IMR-90 (cell line): ENCODE results near the gene UBE2M. TPM values are rescaled to one million over a fixed set of nuclear protein-coding genes. Genes with fewer than 3 reads are reported as not detected.

Experiments
- ATAC-seq: fragments of 200-7000 bp; cut with Tn5 transposase; 2 replicates; pipeline ENCODE4 v1.9.1; 2020; ENCODE audit warnings: low read depth, mild to moderate bottlenecking, moderate library complexity
- BruUV-seq: library from RNA; stranded (reverse); fragments of 400-500 nt; replicated peaks from 2 replicates; lab custom pipeline; 2021; lab: Mats Ljungman, UMichigan
- CTCF ChIA-PET: fragments of 300-600 bp; formaldehyde crosslinking; extraction: SDS; loops from one replicate; lab custom pipeline; 2021; ENCODE audit warnings: antibody characterized with exemption; lab: Yijun Ruan, JAX
- POLR2A ChIA-PET: fragments of 300-600 bp; sonication (Branson Sonifier 250); formaldehyde crosslinking; loops from one replicate; lab custom pipeline; 2022; ENCODE audit warnings: antibody characterized with exemption; ENCODE audit not compliant: unreplicated experiment; lab: Charles Lee
- DNase-seq: peaks from one replicate; pipeline ENCODE4 v3.0.0; 2013
- H2AFZ ChIP-seq: replicated peaks from 2 replicates; pipeline ENCODE3; 2013; ENCODE audit warnings: low read length, mild to moderate bottlenecking; ENCODE audit not compliant: poor library complexity
- H2AK5ac ChIP-seq: 2 replicates; pipeline ENCODE4 v1.6.1; 2013; ENCODE audit warnings: low read depth, low read length, inconsistent platforms
- H2AK9ac ChIP-seq: replicated peaks from 2 replicates; pipeline ENCODE3; 2013; ENCODE audit warnings: mild to moderate bottlenecking, low read depth, low read length, moderate library complexity; ENCODE audit not compliant: poor library complexity
- H2BK120ac ChIP-seq: 2 replicates; pipeline ENCODE4 v1.6.1; 2013; ENCODE audit warnings: low read depth, low read length, inconsistent platforms
- H2BK15ac ChIP-seq: 3 replicates; pipeline ENCODE4 v1.6.1; 2013; ENCODE audit warnings: low read depth, low read length, inconsistent platforms
- H2BK20ac ChIP-seq: 2 replicates; pipeline ENCODE4 v1.6.1; 2013; ENCODE audit warnings: low read depth, mild to moderate bottlenecking, inconsistent platforms, low read length, moderate library complexity
- H2BK5ac ChIP-seq: 2 replicates; pipeline ENCODE4 v1.6.1; 2013; ENCODE audit warnings: mild to moderate bottlenecking, low read depth, low read length, inconsistent platforms; ENCODE audit not compliant: poor library complexity, severe bottlenecking
- H3K14ac ChIP-seq: replicated peaks from 2 replicates; pipeline ENCODE4 v1.6.1; 2013; ENCODE audit warnings: low read depth, low read length, inconsistent platforms
- H3K18ac ChIP-seq: 2 replicates; pipeline ENCODE4 v1.6.1; 2013; ENCODE audit warnings: low read depth, low read length, control low read depth
- H3K23ac ChIP-seq: 2 replicates; pipeline ENCODE4 v1.6.1; 2013; ENCODE audit warnings: low read depth, low read length, inconsistent platforms
- H3K27ac ChIP-seq: 2 replicates; pipeline ENCODE4 v1.5.1; 2013; ENCODE audit warnings: mild to moderate bottlenecking, control low read depth, low read length; ENCODE audit not compliant: insufficient read depth
- H3K27me3 ChIP-seq: 2 replicates; pipeline ENCODE4 v1.6.1; 2013; ENCODE audit warnings: low read length; ENCODE audit not compliant: control insufficient read depth, insufficient read depth
- H3K36me3 ChIP-seq: 2 replicates; pipeline ENCODE4 v1.6.1; 2013; ENCODE audit warnings: low read length, mixed read lengths; ENCODE audit not compliant: control insufficient read depth, insufficient read depth
- H3K4ac ChIP-seq: 2 replicates; pipeline ENCODE4 v1.6.1; 2013; ENCODE audit warnings: low read depth, low read length, inconsistent platforms
- H3K4me1 ChIP-seq: 2 replicates; pipeline ENCODE4 v1.6.1; 2013; ENCODE audit warnings: low read length, mixed read lengths; ENCODE audit not compliant: control insufficient read depth, insufficient read depth
- H3K4me2 ChIP-seq: 2 replicates; pipeline ENCODE4 v1.6.1; 2013; ENCODE audit warnings: low read depth, mild to moderate bottlenecking, control low read depth, low read length, moderate library complexity
- H3K4me3 ChIP-seq: 2 replicates; pipeline ENCODE4 v1.5.1; 2013; ENCODE audit warnings: low read depth, mild to moderate bottlenecking, control low read depth, low read length, moderate library complexity; ENCODE audit not compliant: insufficient read depth
- H3K56ac ChIP-seq: 2 replicates; pipeline ENCODE4 v1.6.1; 2013; ENCODE audit warnings: low read length, inconsistent platforms; ENCODE audit not compliant: insufficient read depth; ENCODE audit errors: extremely low read depth
- H3K79me1 ChIP-seq, 2 experiments: 2 replicates each; pipeline ENCODE4 v1.6.1; 2013; ENCODE audit warnings: low read length in 2 of 2, inconsistent platforms in 1 of 2, low read depth in 1 of 2
- H3K9ac ChIP-seq: 2 replicates; pipeline ENCODE4 v1.6.1; 2013; ENCODE audit warnings: low read depth, low read length, control low read depth
- H3K9me1 ChIP-seq: 2 replicates; pipeline ENCODE4 v1.6.1; 2013; ENCODE audit warnings: low read length, inconsistent platforms; ENCODE audit not compliant: insufficient read depth
- H3K9me3 ChIP-seq: 2 replicates; pipeline ENCODE4 v1.6.1; 2013; ENCODE audit warnings: low read length; ENCODE audit not compliant: control insufficient read depth, insufficient read depth
- H4K20me1 ChIP-seq: 2 replicates; pipeline ENCODE4 v1.6.1; 2013; ENCODE audit warnings: low read length, inconsistent platforms; ENCODE audit not compliant: insufficient read depth
- H4K5ac ChIP-seq: 2 replicates; pipeline ENCODE4 v1.6.1; 2013; ENCODE audit warnings: mild to moderate bottlenecking, low read depth, low read length, control low read depth
- H4K8ac ChIP-seq, 2 experiments: 2 replicates each; pipeline ENCODE4 v1.6.1; 2013; ENCODE audit warnings: low read depth in 2 of 2, low read length in 2 of 2, control low read depth in 1 of 2, inconsistent platforms in 1 of 2
- H4K91ac ChIP-seq: 2 replicates; pipeline ENCODE4 v1.6.1; 2013; ENCODE audit warnings: low read depth, low read length, inconsistent platforms; ENCODE audit not compliant: insufficient read depth
- BHLHE40 ChIP-seq: fragments of 150-350 bp; IDR thresholded peaks from 2 replicates; pipeline ENCODE4 v1.6.1; 2016; ENCODE audit warnings: mild to moderate bottlenecking, low read depth, low read length
- CEBPB ChIP-seq: IDR thresholded peaks from 2 replicates; pipeline ENCODE4 v1.6.1; 2012; ENCODE audit warnings: low read depth, low read length, improper control_type of control experiment
- CHD1 ChIP-seq: IDR thresholded peaks from 2 replicates; pipeline ENCODE4 v1.6.1; 2012; ENCODE audit warnings: low read depth, low read length, improper control_type of control experiment
- ELK1 ChIP-seq: fragments of 150-350 bp; IDR thresholded peaks from 2 replicates; pipeline ENCODE4 v1.6.1; 2016; ENCODE audit warnings: low read depth, mild to moderate bottlenecking, low read length, moderate library complexity, borderline replicate concordance
- FOS ChIP-seq: fragments of 150-350 bp; IDR thresholded peaks from 2 replicates; pipeline ENCODE4 v1.6.1; 2016; ENCODE audit warnings: low read depth, low read length
- MAFK ChIP-seq: IDR thresholded peaks from 2 replicates; pipeline ENCODE4 v1.6.1; 2012; ENCODE audit warnings: low read depth, low read length, improper control_type of control experiment
- MAZ ChIP-seq: IDR thresholded peaks from 2 replicates; pipeline ENCODE4 v1.6.1; 2012; ENCODE audit warnings: low read depth, mild to moderate bottlenecking, low read length, improper control_type of control experiment, moderate library complexity, borderline replicate concordance
- MXI1 ChIP-seq: IDR thresholded peaks from 2 replicates; pipeline ENCODE4 v1.6.1; 2012; ENCODE audit warnings: low read depth, mild to moderate bottlenecking, low read length, moderate library complexity, borderline replicate concordance
- NFE2L2 ChIP-seq: fragments of 150-350 bp; IDR thresholded peaks from 2 replicates; pipeline ENCODE4 v1.6.1; 2016; ENCODE audit warnings: low read depth, mild to moderate bottlenecking, low read length
- RAD21 ChIP-seq: IDR thresholded peaks from 2 replicates; pipeline ENCODE4 v1.6.1; 2012; ENCODE audit warnings: low read length, improper control_type of control experiment
- RFX5 ChIP-seq: IDR thresholded peaks from 2 replicates; pipeline ENCODE4 v1.8.0; 2012; ENCODE audit warnings: low read depth, mild to moderate bottlenecking, low read length, moderate library complexity
- USF2 ChIP-seq: fragments of 150-350 bp; IDR thresholded peaks from 2 replicates; pipeline ENCODE4 v1.6.1; 2017; ENCODE audit warnings: mild to moderate bottlenecking, antibody characterized with exemption, low read length, low read depth
- WGBS, 2 experiments: methylation state at CpG; one replicate each; pipeline versions ENCODE4 v1.1.5 to v1.1.7; 2013; ENCODE audit warnings: missing lambda C conversion rate in 2 of 2; ENCODE audit not compliant: insufficient read length in 1 of 2; ENCODE audit errors: extremely low coverage in 2 of 2; 5-methylcytosine and 5-hydroxymethylcytosine counted together
- dilution Hi-C: fragments of 300-500 bp; cut with HindIII; formaldehyde crosslinking; loops from one replicate; pipeline ENCODE4 v1.14.3; 2018; ENCODE audit warnings: low sequenced_read_pairs; ENCODE audit not compliant: unreplicated experiment
- in situ Hi-C: fragments of 300-500 bp; cut with MboI; formaldehyde crosslinking; loops from 3 replicates; pipeline ENCODE4 v1.14.3; 2019; ENCODE audit warnings: low sequenced_read_pairs, inconsistent platforms, mixed read lengths
- intact Hi-C: fragments of 100-400 bp; cut with micrococcal nuclease; formaldehyde crosslinking; loops from 2 replicates; pipeline ENCODE4 v1.10.0; 2022
- polyA plus RNA-seq, 3 experiments: library from polyadenylated mRNA; depleted of rRNA; stranded (reverse); fragments of >200 nt; gene quantifications; 2 replicates each; pipeline ENCODE4 v1.2.3, GENCODE V29; 2012; ENCODE audit warnings: low replicate concordance in 1 of 3
- total RNA-seq: library from RNA; depleted of rRNA; stranded (reverse); fragments of >200 nt; gene quantifications from 2 replicates; pipeline ENCODE4 v1.2.3, GENCODE V29; 2012

UBE2M gene
- total and polyA plus RNA-seq, 2 of the 4 experiments (the other 2 are of a cell fraction): 55.9 to 66.6 TPM

- Histone ChIP-seq H3K18ac (no peak overlapping the region), H4K20me1 (peaks cover 19% of the 10 kb centered on the region), H4K91ac (no peak overlapping the region), H4K5ac (no peak overlapping the region), H3K79me1 (peaks cover 0 to 27% of the 10 kb centered on the region in 2 experiments; a peak in 3 of 4 replicates), H2AK9ac (no peak overlapping the region), H3K4me3 (no peak overlapping the region), H2BK15ac (no peak overlapping the region), H3K36me3 (peaks cover 6% of the 10 kb centered on the region; the same call in 1 of the 2 replicates), H3K4me2 (no peak overlapping the region), H2BK20ac (no peak overlapping the region), H3K27me3 (no peaks in the 10 kb centered on the region), H4K8ac (no peak overlapping the region), H3K23ac (no peak overlapping the region), H3K9me1 (peaks cover 11% of the 10 kb centered on the region), H3K4ac (no peak overlapping the region), H2AFZ (peak overlapping the region; percentile 14), H3K9me3 (no peaks in the 10 kb centered on the region), H3K14ac (no peak overlapping the region), H2BK5ac (no peak overlapping the region), H3K27ac (no peak overlapping the region), H3K9ac (no peak overlapping the region), H2BK120ac (no peak overlapping the region), H3K4me1 (peaks cover 6% of the 10 kb centered on the region), H2AK5ac (no peak overlapping the region), H3K56ac (0 out of 2 replicates have a peak overlapping the region, but pooled peaks have one; percentile 6)
- intact Hi-C loops (no loop called here), in situ Hi-C loops (no loop called here), dilution Hi-C loops (no loop called here)
- BruUV-seq: no TSS peak
- ATAC-seq (no peak), DNase-seq (no peak)
- TF ChIP-seq USF2 (no peak), ELK1 (no peak), CEBPB (no peak), CHD1 (no peak), MAZ (no peak), MXI1 (no peak), MAFK (no peak), NFE2L2 (no peak), FOS (no peak), RFX5 (no peak), BHLHE40 (no peak), RAD21 (no peak)
- CTCF ChIA-PET: no interaction called here
- no CpG with 5 or more reads among the region's 4 CpGs for WGBS, 2 experiments
- POLR2A ChIA-PET: no interaction called here
Observed at GRCh38 chr19:58521651-58522050, 36.8 kb downstream of the UBE2M start.
